Hepatic stellate cell (primary cell): ENCODE results near the gene CCT2.

Experiments
- DNase-seq: peaks from one replicate; pipeline ENCODE4 v3.0.0; 2011; ENCODE audit warnings: low spot score

Gene CCT2

GRCh38 chr12:69642531-69642930, 57.3 kb downstream of the CCT2 start:
- DNase-seq: no peak

- DNase-seq: no peak
These were observed 59.3 kb downstream of the CCT2 start for GRCh38 chr12:69644511-69644910.

GRCh38 chr12:69645031-69645430, 59.8 kb downstream of the CCT2 start:
- DNase-seq: no peak

- no peak for DNase-seq
These were observed 61.9 kb downstream of the CCT2 start for GRCh38 chr12:69647178-69647577.

GRCh38 chr12:69648476-69648875, 63.2 kb downstream of the CCT2 start:
- peak; percentile 49 for DNase-seq

- DNase-seq: no peak
These were observed 64.3 kb downstream of the CCT2 start for GRCh38 chr12:69649529-69649928.
